Measurements from ENCODE around the gene PTPRE. TPM values are rescaled to one million over a fixed set of nuclear protein-coding genes. Genes with fewer than 3 reads are reported as not detected.
A peak's percentile ranks its signal among the peaks of the same experiment; 100 is the strongest.

Gene PTPRE
- total and polyA plus RNA-seq, 5 donors: 6.7 to 21.1 (median 12.9) TPM

- WGBS: 93% methylated on average over 13 of the region's 13 CpGs
- DNase-seq (no peak), ATAC-seq (no peak)
- Histone ChIP-seq H3K27ac (ENCODE audit: low read length) (no peak overlapping the region), H3K4me1 (ENCODE audit: control insufficient read depth, insufficient read depth, low read length) (no peaks in the 10 kb centered on the region), H3K9me3 (ENCODE audit: control insufficient read depth, low read length) (no peaks in the 10 kb centered on the region), H3K27me3 (ENCODE audit: control insufficient read depth, insufficient read depth) (no peaks in the 10 kb centered on the region), H3K4me3 (ENCODE audit: low read length) (no peak overlapping the region)
- intact Hi-C loops (cut with DNase I): no loop called here
These were observed 55.3 kb downstream of the PTPRE start for GRCh38 chr10:127962205-127962604.

GRCh38 chr10:127963136-127963535 is 56.2 kb downstream of the PTPRE start:
- intact Hi-C loops (cut with DNase I): no loop called here

GRCh38 chr10:127964621-127965020 is 57.7 kb downstream of the PTPRE start:
- H3K27ac ChIP-seq (ENCODE audit: low read length): no peak overlapping the region
- intact Hi-C loops (cut with DNase I): no loop called here

More at GRCh38 chr10:127963136-127963535, 56.2 kb downstream of the PTPRE start:
- no peaks in the 10 kb centered on the region for H3K9me3 ChIP-seq (ENCODE audit: control insufficient read depth, low read length)
- peaks cover 6% of the 10 kb centered on the region for H3K4me1 ChIP-seq (ENCODE audit: control insufficient read depth, insufficient read depth, low read length)
- no peaks in the 10 kb centered on the region for H3K27me3 ChIP-seq (ENCODE audit: control insufficient read depth, insufficient read depth)
- DNase-seq (no peak), ATAC-seq (no peak)
- no peak overlapping the region for H3K27ac ChIP-seq (ENCODE audit: low read length)
- no peak overlapping the region for H3K4me3 ChIP-seq (ENCODE audit: low read length)

GRCh38 chr10:127966875-127967274 is 60.0 kb downstream of the PTPRE start:
- intact Hi-C loops (cut with DNase I): no loop called here
- H3K4me1 ChIP-seq (ENCODE audit: control insufficient read depth, insufficient read depth, low read length): peaks cover 12% of the 10 kb centered on the region
- H3K4me3 ChIP-seq (ENCODE audit: low read length): no peak overlapping the region
- ATAC-seq (no peak), DNase-seq (no peak)
- no peaks in the 10 kb centered on the region for H3K27me3 ChIP-seq (ENCODE audit: control insufficient read depth, insufficient read depth)
- H3K9me3 ChIP-seq (ENCODE audit: control insufficient read depth, low read length): no peaks in the 10 kb centered on the region
- WGBS: 94% methylated on average over 5 of the region's 5 CpGs
- no peak overlapping the region for H3K27ac ChIP-seq (ENCODE audit: low read length)

More at GRCh38 chr10:127964621-127965020, 57.7 kb downstream of the PTPRE start:
- H3K4me3 ChIP-seq (ENCODE audit: low read length): no peak overlapping the region
- H3K27me3 ChIP-seq (ENCODE audit: control insufficient read depth, insufficient read depth): no peaks in the 10 kb centered on the region
- WGBS: 76% methylated on average over 12 of the region's 12 CpGs
- H3K9me3 ChIP-seq (ENCODE audit: control insufficient read depth, low read length): no peaks in the 10 kb centered on the region
- H3K4me1 ChIP-seq (ENCODE audit: control insufficient read depth, insufficient read depth, low read length): peaks cover 12% of the 10 kb centered on the region
- ATAC-seq (no peak), DNase-seq (no peak)

- H3K4me1 ChIP-seq (ENCODE audit: control insufficient read depth, insufficient read depth, low read length): peaks cover 12% of the 10 kb centered on the region
- H3K27me3 ChIP-seq (ENCODE audit: control insufficient read depth, insufficient read depth): no peaks in the 10 kb centered on the region
- ATAC-seq (peak in 1 of 2 donors; percentile 8), DNase-seq (no peak)
- WGBS: 70% methylated on average over 3 of the region's 3 CpGs
- intact Hi-C loops (cut with DNase I): no loop called here
- H3K9me3 ChIP-seq (ENCODE audit: control insufficient read depth, low read length): no peaks in the 10 kb centered on the region
- H3K4me3 ChIP-seq (ENCODE audit: low read length): no peak overlapping the region
- peak overlapping the region; percentile 78 for H3K27ac ChIP-seq (ENCODE audit: low read length)
These were observed 61.1 kb downstream of the PTPRE start for GRCh38 chr10:127968027-127968441.

GRCh38 chr10:127968659-127969058 is 61.8 kb downstream of the PTPRE start:
- Histone ChIP-seq H3K9me3 (ENCODE audit: control insufficient read depth, low read length) (no peaks in the 10 kb centered on the region), H3K27ac (ENCODE audit: low read length) (peak overlapping the region; percentile 78), H3K4me3 (ENCODE audit: low read length) (no peak overlapping the region), H3K27me3 (ENCODE audit: control insufficient read depth, insufficient read depth) (no peaks in the 10 kb centered on the region), H3K4me1 (ENCODE audit: control insufficient read depth, insufficient read depth, low read length) (peaks cover 12% of the 10 kb centered on the region)
- intact Hi-C loops (cut with DNase I): no loop called here
- no peak for DNase-seq
- WGBS: 19% methylated on average over 1 of the region's 1 CpG
- peak; percentile 40 to 75 for ATAC-seq

GRCh38 chr10:127971101-127971946 is 64.4 kb downstream of the PTPRE start:
- 87% methylated on average over 24 of the region's 24 CpGs for WGBS
- H3K4me1 ChIP-seq (ENCODE audit: control insufficient read depth, insufficient read depth, low read length): peaks cover 15% of the 10 kb centered on the region
- no peaks in the 10 kb centered on the region for H3K9me3 ChIP-seq (ENCODE audit: control insufficient read depth, low read length)
- no peak overlapping the region for H3K4me3 ChIP-seq (ENCODE audit: low read length)
- H3K27ac ChIP-seq (ENCODE audit: low read length): no peak overlapping the region
- no peak for ATAC-seq
- no peak for DNase-seq
- H3K27me3 ChIP-seq (ENCODE audit: control insufficient read depth, insufficient read depth): no peaks in the 10 kb centered on the region
- intact Hi-C loops (cut with DNase I): loop anchor here in 1 of 4 donors (10.0 kb wide), 1 partner anchor 47 kb away; no protein-coding TSS in a partner anchor

GRCh38 chr10:127971963-127972615 is 65.2 kb downstream of the PTPRE start:
- Histone ChIP-seq H3K4me3 (ENCODE audit: low read length) (no peak overlapping the region), H3K27me3 (ENCODE audit: control insufficient read depth, insufficient read depth) (no peaks in the 10 kb centered on the region), H3K27ac (ENCODE audit: low read length) (no peak overlapping the region), H3K9me3 (ENCODE audit: control insufficient read depth, low read length) (no peaks in the 10 kb centered on the region), H3K4me1 (ENCODE audit: control insufficient read depth, insufficient read depth, low read length) (peaks cover 19% of the 10 kb centered on the region)
- 91% methylated on average over 12 of the region's 12 CpGs for WGBS
- ATAC-seq: no peak
- intact Hi-C loops (cut with DNase I): loop anchor here in 1 of 4 donors (10.0 kb wide), 1 partner anchor 47 kb away; no protein-coding TSS in a partner anchor
- DNase-seq: no peak

GRCh38 chr10:127972751-127973357 is 66.0 kb downstream of the PTPRE start:
- Histone ChIP-seq H3K27me3 (ENCODE audit: control insufficient read depth, insufficient read depth) (no peaks in the 10 kb centered on the region), H3K4me1 (ENCODE audit: control insufficient read depth, insufficient read depth, low read length) (peaks cover 16% of the 10 kb centered on the region), H3K9me3 (ENCODE audit: control insufficient read depth, low read length) (no peaks in the 10 kb centered on the region), H3K27ac (ENCODE audit: low read length) (no peak overlapping the region), H3K4me3 (ENCODE audit: low read length) (no peak overlapping the region)
- DNase-seq (no peak), ATAC-seq (no peak)
- WGBS: 94% methylated on average over 4 of the region's 4 CpGs
- intact Hi-C loops (cut with DNase I): loop anchor here in 1 of 4 donors (10.0 kb wide), 1 partner anchor 48 kb away; no protein-coding TSS in a partner anchor

GRCh38 chr10:127973791-127974311 is 66.9 kb downstream of the PTPRE start:
- no peak for DNase-seq
- Histone ChIP-seq H3K27ac (ENCODE audit: low read length) (no peak overlapping the region), H3K27me3 (ENCODE audit: control insufficient read depth, insufficient read depth) (no peaks in the 10 kb centered on the region), H3K4me3 (ENCODE audit: low read length) (no peak overlapping the region), H3K9me3 (ENCODE audit: control insufficient read depth, low read length) (no peaks in the 10 kb centered on the region), H3K4me1 (ENCODE audit: control insufficient read depth, insufficient read depth, low read length) (peaks cover 14% of the 10 kb centered on the region)
- intact Hi-C loops (cut with DNase I): loop anchor here in 1 of 4 donors (10.0 kb wide), 1 partner anchor 49 kb away; no protein-coding TSS in a partner anchor
- ATAC-seq: no peak
- 73% methylated on average over 10 of the region's 10 CpGs for WGBS

All from right cardiac atrium (tissue), 5 donors.